GM19238 (cell line): ENCODE results near the gene KIAA1755.

Experiments
- DNase-seq: peaks from one replicate; pipeline ENCODE4 v3.0.0; 2011; ENCODE audit warnings: low spot score; ENCODE audit not compliant: insufficient read length

Gene KIAA1755

DNA sequence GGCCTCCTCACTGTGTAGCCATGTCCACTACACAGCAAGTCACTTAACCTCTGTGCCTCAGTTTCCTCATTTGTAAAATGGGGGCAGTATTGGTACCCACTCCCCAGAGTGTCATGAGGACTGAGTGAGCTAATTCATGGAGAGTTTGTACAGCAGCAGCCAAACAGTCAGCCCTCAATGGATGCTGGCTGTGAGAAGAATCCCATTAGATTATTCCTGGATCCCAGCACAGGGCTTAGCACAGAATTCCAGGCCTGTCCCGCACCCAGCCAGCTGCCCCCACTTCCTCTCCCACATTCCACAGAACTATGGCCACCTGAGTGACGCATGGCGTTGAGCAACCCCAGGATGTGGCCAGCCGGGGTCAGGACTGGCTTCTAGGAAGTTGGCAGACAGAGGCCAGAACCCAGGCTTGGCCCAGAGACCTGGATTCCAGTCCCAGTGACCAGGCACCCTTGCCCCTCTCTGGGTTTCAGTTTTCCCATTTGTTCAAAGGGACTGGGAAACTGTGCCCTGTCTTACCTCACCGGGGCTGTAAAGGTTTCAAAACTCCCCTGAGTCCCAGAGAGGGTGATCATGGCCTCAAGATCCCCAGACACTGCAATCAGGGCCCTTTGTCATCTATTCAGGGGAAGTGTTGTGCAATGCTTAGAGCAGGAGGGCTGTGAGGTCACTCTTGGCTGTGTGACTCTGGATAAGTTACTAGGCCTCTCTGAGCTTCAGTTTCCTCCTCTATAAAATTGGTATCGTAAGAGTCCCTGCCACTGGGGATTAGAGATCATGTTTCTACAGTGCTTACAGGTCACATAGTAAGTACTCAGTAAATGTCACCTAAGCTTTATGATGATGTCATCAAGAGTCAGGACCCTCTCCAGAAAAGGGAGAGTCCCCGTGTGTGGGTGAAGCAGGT, 92.4 kb downstream of the KIAA1755 start:
- no peak for DNase-seq

- DNase-seq, result no peak
Measured at GRCh38 chr20:38167328-38167850, 93.1 kb downstream of the KIAA1755 start.

- DNase-seq, result no peak
Measured at GRCh38 chr20:38166703-38167233, 93.8 kb downstream of the KIAA1755 start.

GRCh38 chr20:38165966-38166702, 94.4 kb downstream of the KIAA1755 start:
- no peak for DNase-seq

DNA sequence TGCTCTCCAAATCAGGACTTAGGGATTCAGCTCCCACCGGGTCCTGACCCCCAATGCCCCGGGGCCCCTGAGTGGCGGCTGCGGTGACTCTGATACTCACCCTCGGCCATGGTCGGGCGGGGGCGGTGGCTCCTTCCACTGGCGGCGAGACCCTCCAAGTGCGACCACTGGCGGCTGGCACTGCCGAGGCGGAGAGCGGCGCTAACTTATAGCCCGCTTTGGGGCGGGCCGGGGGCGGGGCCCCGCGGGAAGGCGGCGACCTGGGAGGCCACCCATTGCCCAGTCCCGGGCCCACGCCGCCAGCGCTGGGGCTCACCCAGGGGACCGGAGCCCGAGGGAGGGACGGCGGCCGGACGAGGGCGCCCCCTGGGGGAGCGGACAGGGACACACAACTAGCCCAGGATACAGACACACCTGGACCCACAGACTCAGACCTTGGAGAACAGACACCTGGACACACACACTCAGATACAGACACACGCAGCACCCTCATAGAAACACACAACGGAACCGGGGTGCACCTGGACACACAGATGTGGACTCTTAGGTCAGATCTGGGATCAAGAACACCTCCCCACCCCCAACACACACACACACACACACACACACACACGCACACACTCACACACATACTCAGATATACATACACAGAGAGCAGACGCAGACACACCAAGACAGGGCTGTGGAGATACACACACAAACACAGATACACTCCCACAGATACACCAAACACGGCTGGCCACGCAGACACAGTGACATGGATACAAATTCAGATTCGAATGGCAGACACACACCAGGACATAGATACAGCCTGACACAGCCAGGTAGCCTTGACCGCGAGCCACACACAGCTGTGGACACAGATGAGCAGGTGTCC, 95.2 kb downstream of the KIAA1755 start, which contains the start of gene TGM2:
Gene TGM2, minus strand, starts transcription at position 182 of the 877 bp plus-strand sequence. Its CDS starts 72 bp downstream, at position 110.
- DNase-seq, result peak; percentile 76

DNA sequence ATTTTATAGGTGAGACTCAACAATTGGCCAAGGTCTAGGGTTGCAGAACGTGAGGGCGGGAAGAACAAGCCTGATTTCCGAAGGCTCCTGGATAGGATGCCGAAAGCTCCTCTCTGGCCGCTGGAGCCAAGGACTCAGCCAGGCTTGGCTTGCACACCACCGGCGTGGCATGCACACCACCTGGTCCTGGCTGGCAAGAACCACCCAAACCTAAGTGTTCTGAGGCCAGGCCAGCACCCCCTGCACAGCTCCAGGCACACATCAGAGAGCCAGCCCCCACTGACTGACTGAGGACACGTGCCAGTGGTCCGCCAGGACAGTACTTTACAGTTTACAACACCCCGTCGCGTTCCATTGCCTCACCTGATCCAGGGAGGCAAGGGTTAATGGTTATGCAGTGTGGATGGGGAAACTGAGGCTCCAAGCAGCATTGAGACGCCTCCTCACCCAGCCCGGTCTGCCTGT, 95.9 kb downstream of the KIAA1755 start:
- no peak for DNase-seq

DNA sequence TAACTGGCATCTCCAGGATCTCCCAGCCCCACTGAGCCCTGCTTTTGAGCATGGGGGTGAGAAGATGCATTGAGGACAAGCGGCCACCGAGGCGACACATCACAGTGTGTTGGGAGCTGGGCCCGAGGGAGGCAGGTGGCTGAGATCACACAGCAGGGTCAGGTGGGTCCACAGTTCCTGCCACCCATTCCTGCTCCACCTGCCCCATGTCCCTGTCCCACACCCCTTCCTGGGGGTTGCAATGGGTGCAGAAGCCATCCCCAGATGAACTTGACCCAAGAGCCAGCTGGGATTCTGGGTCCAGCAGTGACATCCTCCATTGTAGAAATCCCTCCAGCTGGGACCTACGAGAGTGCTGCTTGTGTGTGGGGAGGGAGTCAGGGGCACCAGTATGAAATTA, 96.5 kb downstream of the KIAA1755 start:
- DNase-seq, result no peak

- DNase-seq, result no peak
Measured at GRCh38 chr20:38162878-38163875, 97.4 kb downstream of the KIAA1755 start.

DNA sequence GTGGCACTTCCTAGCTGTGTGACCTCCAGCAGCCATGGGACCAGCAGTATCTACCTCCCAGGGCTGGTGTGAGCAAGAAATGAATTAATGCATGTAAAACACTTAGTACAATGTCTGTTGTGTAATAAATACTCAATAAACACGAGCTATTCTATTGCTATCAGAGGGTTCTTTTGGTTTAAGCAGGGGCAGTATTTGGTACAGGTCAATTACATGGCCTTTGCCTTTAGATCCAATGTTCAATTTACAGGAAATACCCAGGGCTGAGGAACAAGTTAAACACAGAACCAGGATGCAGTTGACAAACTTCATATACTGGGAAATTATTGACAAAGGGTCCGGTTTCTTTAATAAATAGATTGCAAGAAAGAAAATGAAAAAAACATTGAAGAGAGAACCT, 98.4 kb downstream of the KIAA1755 start:
- no peak for DNase-seq

- DNase-seq, result no peak
Measured at GRCh38 chr20:38161412-38161774, 99.1 kb downstream of the KIAA1755 start.
